Ovary (tissue), 3 donors: Measurements from ENCODE around the gene FOXL3.

Experiments used
- CTCF ChIP-seq, 3 donors: fragments of 450-650 bp in 2 of 3; fragments of 200-600 bp in 1 of 3; IDR thresholded peaks; one replicate each; pipeline versions ENCODE4 v1.5.1 to v1.8.0; 2016 to 2022; ENCODE audit warnings: antibody characterized with exemption in 3 of 3, mild to moderate bottlenecking in 1 of 3
- EP300 ChIP-seq: sonication (generic); formaldehyde crosslinking; IDR thresholded peaks from one replicate; pipeline ENCODE4 v1.6.1; 2017; ENCODE audit warnings: antibody characterized with exemption
- POLR2A ChIP-seq: fragments of 450-650 bp; IDR thresholded peaks from one replicate; pipeline ENCODE4 v1.6.1; 2017; ENCODE audit warnings: antibody characterized with exemption, mild to moderate bottlenecking, moderate library complexity
- donor health status: DM: no; HTN: no; CAD: no.

- TF ChIP-seq CTCF (IDR thresholded peaks at IDR 0.05) (no peak), POLR2A (no peak), EP300 (no peak)
Measured at GRCh38 chr7:334618-335357, 44.8 kb downstream of the FOXL3 start.
